HFFc6 (cell line): Measurements from ENCODE around the gene CCNY. TPM values are rescaled to one million over a fixed set of nuclear protein-coding genes. Genes with fewer than 3 reads are reported as not detected.
A peak's percentile ranks its signal among the peaks of the same experiment; 100 is the strongest.

Experiments used
- DNase-seq: peaks from one replicate; pipeline ENCODE4 v3.0.0-alpha.2; 2018
- H3K27ac Mint-ChIP-seq: 2 replicates; pipeline ENCODE4 v1.8.0; 2020; ENCODE audit warnings: mild to moderate bottlenecking, mixed read lengths
- H3K27me3 Mint-ChIP-seq: 2 replicates; pipeline ENCODE4 v1.8.0; 2021; ENCODE audit warnings: mild to moderate bottlenecking, moderate library complexity, mixed read lengths; ENCODE audit not compliant: insufficient read depth
- H3K36me3 Mint-ChIP-seq: 2 replicates; pipeline ENCODE4 v1.8.0; 2021; ENCODE audit warnings: low read depth, mixed read lengths
- H3K4me1 Mint-ChIP-seq: 2 replicates; pipeline ENCODE4 v1.8.0; 2020; ENCODE audit warnings: low read depth, mixed read lengths
- H3K4me3 Mint-ChIP-seq: 2 replicates; pipeline ENCODE4 v1.8.0; 2020; ENCODE audit warnings: mild to moderate bottlenecking, moderate library complexity, mixed read lengths
- H3K9me3 Mint-ChIP-seq: 2 replicates; pipeline ENCODE4 v1.8.0; 2020; ENCODE audit warnings: mild to moderate bottlenecking, mixed read lengths
- total RNA-seq, 6 experiments: library from RNA; stranded (reverse); fragmentation: NEBNext Ultra II Directional; extraction: Animal tissue kit (Norgen Biotek cat#: 25700); gene quantifications; 2 replicates in 1 of 6; 3 replicates in 5 of 6; pipeline ENCODE4 v1.2.3, GENCODE V29; 2021
- TF ChIP-seq, protein P1 (sequence below): fragments of 200-600 bp; sonication (generic); IDR thresholded peaks from 2 replicates; pipeline ENCODE4 v1.5.0; 2021; ENCODE audit warnings: antibody characterized with exemption, mild to moderate bottlenecking

Gene CCNY
- total RNA-seq, 6 experiments from 2014 or later = 60.0 to 76.6 (median 69.9) TPM

DNA sequence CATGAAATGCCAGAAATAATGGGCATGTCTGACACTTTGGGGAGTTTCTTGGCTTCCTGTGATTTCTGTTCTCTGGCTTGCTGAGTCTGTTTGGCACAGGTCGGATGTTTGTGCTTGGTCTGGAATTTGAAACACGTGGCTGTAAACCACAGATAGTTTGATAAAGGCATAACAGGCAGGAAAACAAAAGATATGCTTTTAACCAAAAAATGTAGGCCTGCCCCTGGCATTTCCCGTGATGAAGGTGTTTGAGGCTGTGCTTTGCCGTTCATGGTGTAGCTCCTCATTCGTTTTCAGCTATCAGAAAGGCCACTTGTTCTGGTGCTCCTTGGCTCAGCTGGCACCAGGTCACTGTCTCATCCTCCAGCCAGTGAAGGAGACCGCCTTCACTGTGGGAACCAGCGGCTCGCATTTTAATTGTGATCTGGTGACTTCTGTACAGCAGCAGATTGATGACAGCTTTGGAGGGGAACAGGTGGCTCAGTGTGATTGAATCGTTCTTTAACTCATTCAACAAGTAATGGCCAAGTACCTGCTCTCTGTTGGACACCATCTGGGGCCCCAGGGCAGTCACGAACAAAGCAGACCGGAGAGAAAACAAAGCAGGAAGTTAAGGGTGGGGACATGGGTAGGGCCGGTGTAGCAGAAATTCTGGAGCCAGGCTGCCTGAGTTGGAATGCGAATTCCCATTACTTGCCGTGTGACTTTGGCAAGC, 111.5 kb downstream of the CCNY start:
- Mint-ChIP-seq H3K27me3 (no peaks in the 10 kb centered on the region; the same call in none of the 2 replicates), H3K4me1 (peaks cover 74% of the 10 kb centered on the region), H3K9me3 (peaks cover 20% of the 10 kb centered on the region), H3K36me3 (peaks cover 21% of the 10 kb centered on the region), H3K4me3 (peak overlapping the region; percentile 53), H3K27ac (peak overlapping the region; percentile 76)
- peak; percentile 67 for DNase-seq
- TF ChIP-seq, protein P1, sequence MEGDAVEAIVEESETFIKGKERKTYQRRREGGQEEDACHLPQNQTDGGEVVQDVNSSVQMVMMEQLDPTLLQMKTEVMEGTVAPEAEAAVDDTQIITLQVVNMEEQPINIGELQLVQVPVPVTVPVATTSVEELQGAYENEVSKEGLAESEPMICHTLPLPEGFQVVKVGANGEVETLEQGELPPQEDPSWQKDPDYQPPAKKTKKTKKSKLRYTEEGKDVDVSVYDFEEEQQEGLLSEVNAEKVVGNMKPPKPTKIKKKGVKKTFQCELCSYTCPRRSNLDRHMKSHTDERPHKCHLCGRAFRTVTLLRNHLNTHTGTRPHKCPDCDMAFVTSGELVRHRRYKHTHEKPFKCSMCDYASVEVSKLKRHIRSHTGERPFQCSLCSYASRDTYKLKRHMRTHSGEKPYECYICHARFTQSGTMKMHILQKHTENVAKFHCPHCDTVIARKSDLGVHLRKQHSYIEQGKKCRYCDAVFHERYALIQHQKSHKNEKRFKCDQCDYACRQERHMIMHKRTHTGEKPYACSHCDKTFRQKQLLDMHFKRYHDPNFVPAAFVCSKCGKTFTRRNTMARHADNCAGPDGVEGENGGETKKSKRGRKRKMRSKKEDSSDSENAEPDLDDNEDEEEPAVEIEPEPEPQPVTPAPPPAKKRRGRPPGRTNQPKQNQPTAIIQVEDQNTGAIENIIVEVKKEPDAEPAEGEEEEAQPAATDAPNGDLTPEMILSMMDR = no peak

DNA sequence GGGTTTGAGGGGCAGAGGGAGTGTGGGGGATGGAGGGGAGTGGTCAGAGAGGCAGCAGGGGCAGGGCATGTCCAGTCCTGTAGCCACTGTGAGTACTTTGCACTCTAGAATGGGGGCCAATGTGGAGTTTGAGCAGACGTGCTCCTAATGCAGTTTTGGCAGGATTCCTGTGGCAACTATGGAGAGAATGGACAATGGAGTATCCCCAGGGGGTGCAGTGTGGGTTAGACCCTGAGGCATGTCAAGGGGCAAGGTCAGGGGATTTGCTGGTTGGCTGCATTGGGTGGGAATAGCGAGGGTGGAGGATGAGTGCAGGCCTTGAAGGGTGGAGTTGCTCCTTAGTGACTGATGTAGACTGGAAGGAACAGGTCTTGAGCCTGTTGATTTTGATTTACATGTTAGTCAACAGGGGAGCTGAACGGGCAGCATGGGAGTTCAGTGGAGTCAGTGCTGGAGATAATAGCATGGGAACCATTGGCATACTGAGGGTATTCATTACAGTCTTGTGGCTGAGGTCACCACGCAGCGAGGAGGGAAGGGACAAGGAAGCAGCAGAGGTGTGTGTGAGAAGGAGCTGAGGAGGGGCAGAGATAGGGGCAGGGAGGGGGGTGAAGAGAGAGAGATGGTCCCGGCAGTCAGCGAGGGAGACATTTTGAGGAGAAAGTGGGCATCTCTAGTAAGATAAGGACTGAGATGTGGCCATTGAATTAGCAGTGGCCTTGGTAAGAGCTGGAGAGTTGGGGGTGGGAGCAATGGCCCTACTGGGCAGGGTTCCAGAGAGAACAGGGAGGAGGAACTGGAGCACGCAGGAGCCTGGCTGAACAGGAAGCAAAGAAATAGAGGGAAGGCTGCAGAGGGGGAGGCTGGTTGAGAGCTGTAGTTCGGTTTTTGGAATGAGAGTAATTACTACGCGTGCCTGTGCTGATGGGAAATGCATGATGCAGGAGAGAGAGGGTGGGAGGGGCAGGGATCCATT, 112.7 kb downstream of the CCNY start:
- TF ChIP-seq, protein P1 = no peak
- Mint-ChIP-seq H3K27ac (peak overlapping the region; percentile 76; the same call in 1 of the 2 replicates), H3K36me3 (peaks cover 12% of the 10 kb centered on the region), H3K9me3 (peaks cover 12% of the 10 kb centered on the region; the same call in 1 of the 2 replicates), H3K4me3 (no peak overlapping the region), H3K27me3 (no peaks in the 10 kb centered on the region; the same call in none of the 2 replicates), H3K4me1 (peaks cover 81% of the 10 kb centered on the region)
- DNase-seq = no peak

DNA sequence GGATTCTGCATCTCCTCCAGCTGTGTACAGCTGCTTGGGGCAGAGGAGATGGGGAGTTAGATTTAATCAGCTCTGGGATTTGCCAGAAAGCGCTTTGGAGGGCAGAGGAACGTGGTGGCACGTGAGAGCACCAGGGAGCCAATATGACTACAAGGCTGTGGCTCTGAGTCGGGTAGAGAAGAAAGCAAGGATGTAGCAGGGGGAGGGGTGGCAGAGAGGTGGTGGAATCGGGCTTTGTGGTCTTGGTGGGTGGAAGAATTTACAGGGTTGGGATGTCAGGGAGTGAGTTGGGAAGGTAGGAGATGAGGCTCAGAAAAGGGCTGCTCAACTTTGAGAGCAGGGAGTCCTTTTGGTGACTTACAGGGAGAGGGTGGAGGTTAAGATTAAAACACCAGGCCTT, 113.6 kb downstream of the CCNY start:
- H3K4me1 Mint-ChIP-seq = peaks cover 84% of the 10 kb centered on the region
- TF ChIP-seq, protein P1 = no peak
- peak overlapping the region; percentile 3; the same call in 1 of the 2 replicates for H3K27ac Mint-ChIP-seq
- DNase-seq = no peak
- H3K9me3 Mint-ChIP-seq = peaks cover 2% of the 10 kb centered on the region; the same call in 1 of the 2 replicates
- peaks cover 6% of the 10 kb centered on the region for H3K36me3 Mint-ChIP-seq
- no peak overlapping the region for H3K4me3 Mint-ChIP-seq
- no peaks in the 10 kb centered on the region; the same call in none of the 2 replicates for H3K27me3 Mint-ChIP-seq

DNA sequence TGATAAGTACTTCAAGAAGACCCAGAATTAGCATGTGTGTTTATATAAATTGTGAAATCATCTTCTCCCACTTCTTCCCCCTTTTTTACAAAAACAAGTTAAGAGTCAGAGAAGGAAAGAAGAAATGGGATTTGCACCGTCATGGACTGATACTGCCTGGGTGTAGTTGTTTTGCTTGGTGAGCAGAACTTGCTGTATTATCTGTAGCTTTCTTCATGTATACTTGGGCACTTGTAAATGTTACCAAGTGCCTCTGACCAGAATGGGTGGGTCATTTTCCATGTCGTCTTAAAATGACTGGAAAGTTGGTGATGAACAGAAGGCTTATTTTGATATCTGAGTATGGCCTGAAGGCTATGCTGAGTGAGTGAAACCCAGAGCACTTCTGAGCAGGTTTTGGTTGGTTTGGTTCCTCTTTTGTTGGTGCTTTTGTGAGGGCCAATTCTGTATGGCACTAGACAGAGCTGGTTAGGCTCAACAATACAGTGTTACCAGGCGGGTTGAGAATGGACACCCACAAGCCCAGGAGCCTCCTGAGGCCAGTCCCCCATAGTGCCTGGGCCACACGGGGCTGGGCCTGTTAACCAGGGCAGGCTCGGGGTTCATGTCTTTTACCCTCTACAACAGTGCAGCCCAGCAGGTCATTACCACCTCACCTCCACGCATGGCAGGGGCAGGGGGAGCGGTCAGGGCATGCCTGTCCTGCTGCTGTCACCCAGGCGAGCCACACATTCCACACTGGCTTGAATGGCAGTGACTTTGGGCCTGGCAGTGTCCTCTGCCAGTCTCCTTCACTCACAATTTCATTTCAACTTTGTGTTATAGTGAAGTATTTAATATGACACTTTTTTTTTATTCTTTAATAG, 115.1 kb downstream of the CCNY start:
- Mint-ChIP-seq H3K4me1 (peaks cover 74% of the 10 kb centered on the region), H3K36me3 (no peaks in the 10 kb centered on the region), H3K4me3 (no peak overlapping the region), H3K27me3 (peaks cover 1% of the 10 kb centered on the region), H3K9me3 (no peaks in the 10 kb centered on the region), H3K27ac (no peak overlapping the region)
- TF ChIP-seq, protein P1 = no peak
- DNase-seq = no peak

DNA sequence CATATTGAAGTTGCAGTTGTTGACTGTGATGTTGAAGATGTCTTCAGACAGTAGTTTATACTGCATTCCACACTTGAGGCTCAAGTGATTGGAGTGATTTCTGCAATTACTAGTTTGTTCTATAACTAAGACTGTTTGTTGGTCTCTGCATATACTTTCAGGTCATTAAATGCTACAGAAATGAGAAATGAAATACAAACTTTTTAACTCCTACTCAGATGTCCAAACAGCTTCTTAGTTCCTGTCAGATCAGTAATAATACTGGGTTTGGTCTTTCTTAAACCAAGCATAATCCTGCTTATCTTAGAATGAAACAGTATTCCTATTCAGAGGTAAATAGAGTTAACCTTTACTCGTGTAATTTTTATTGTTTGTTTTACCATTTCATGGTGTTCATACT, 115.9 kb downstream of the CCNY start:
- H3K27ac Mint-ChIP-seq = no peak overlapping the region
- DNase-seq = no peak
- no peaks in the 10 kb centered on the region for H3K9me3 Mint-ChIP-seq
- TF ChIP-seq, protein P1 = no peak
- peaks cover 1% of the 10 kb centered on the region for H3K27me3 Mint-ChIP-seq
- H3K4me1 Mint-ChIP-seq = peaks cover 66% of the 10 kb centered on the region
- H3K36me3 Mint-ChIP-seq = no peaks in the 10 kb centered on the region; the same call in 1 of the 2 replicates
- no peak overlapping the region for H3K4me3 Mint-ChIP-seq
